HepG2 (cell line): Measurements from ENCODE around the gene PXT1. TPM values are rescaled to one million over a fixed set of nuclear protein-coding genes. Genes with fewer than 3 reads are reported as not detected.

ENCODE experiments used
- ETS1 ChIP-seq: sonication (generic); formaldehyde crosslinking; IDR thresholded peaks from 2 replicates; pipeline ENCODE4 v1.4.0; 2020; ENCODE audit warnings: missing genetic modification reagents
- FOXO1 ChIP-seq: sonication (generic); formaldehyde crosslinking; IDR thresholded peaks from 2 replicates; pipeline ENCODE4 v1.4.0; 2020; ENCODE audit warnings: missing genetic modification reagents
- GATAD2A ChIP-seq: IDR thresholded peaks from 2 replicates; pipeline ENCODE4 v1.6.1; 2016
- GLI4 ChIP-seq: sonication (generic); formaldehyde crosslinking; IDR thresholded peaks from 2 replicates; pipeline ENCODE4 v1.5.1; 2020; ENCODE audit warnings: missing genetic modification reagents, mild to moderate bottlenecking, moderate library complexity, borderline replicate concordance
- GLMP ChIP-seq: sonication (generic); formaldehyde crosslinking; IDR thresholded peaks from 2 replicates; pipeline ENCODE4 v1.9.0; 2021; ENCODE audit warnings: missing genetic modification reagents, mild to moderate bottlenecking, borderline replicate concordance
- HDAC2 ChIP-seq: sonication (generic); formaldehyde crosslinking; IDR thresholded peaks from 2 replicates; pipeline ENCODE4 v1.4.0; 2020; ENCODE audit warnings: missing genetic modification reagents
- MBNL3 ChIP-seq: fragments of 250-450 bp; sonication (Bioruptor Pico); conservative IDR thresholded peaks from 2 replicates; pipeline ENCODE4 v1.8.0; 2022; ENCODE audit warnings: mild to moderate bottlenecking, inconsistent platforms
- MTERF4 ChIP-seq: sonication (generic); formaldehyde crosslinking; IDR thresholded peaks from 2 replicates; pipeline ENCODE4 v1.8.0; 2023; ENCODE audit warnings: mild to moderate bottlenecking, missing genetic modification reagents
- NR3C1 ChIP-seq: sonication (generic); formaldehyde crosslinking; IDR thresholded peaks from 2 replicates; pipeline ENCODE4 v1.4.0; 2020; ENCODE audit warnings: missing genetic modification reagents
- POLR2G ChIP-seq: fragments of 200-400 bp; formaldehyde crosslinking; IDR thresholded peaks from 2 replicates; pipeline ENCODE4 v1.6.1; 2018; ENCODE audit warnings: mild to moderate bottlenecking, low read depth, low read length, moderate library complexity
- RBFOX2 ChIP-seq: fragments of 200-400 bp; formaldehyde crosslinking; IDR thresholded peaks from 2 replicates; pipeline ENCODE4 v1.6.1; 2017; ENCODE audit warnings: low read depth, mild to moderate bottlenecking, low read length
- SP1 ChIP-seq, 2 experiments: fragments of 450-650 bp in 1 of 2; sonication (generic) in 1 of 2; formaldehyde crosslinking in 1 of 2; IDR thresholded peaks; 2 replicates each; pipeline versions ENCODE4 v1.4.0 to v1.6.1; 2016 to 2020; ENCODE audit warnings: missing genetic modification reagents in 1 of 2
- THAP11 ChIP-seq: IDR thresholded peaks from 2 replicates; pipeline ENCODE4 v1.6.1; 2016; ENCODE audit warnings: missing biosample characterization, missing genetic modification reagents
- THAP7 ChIP-seq: sonication (generic); formaldehyde crosslinking; IDR thresholded peaks from 2 replicates; pipeline ENCODE4 v1.8.1; 2023; ENCODE audit warnings: mild to moderate bottlenecking, missing genetic modification reagents
- TMF1 ChIP-seq: sonication (generic); formaldehyde crosslinking; IDR thresholded peaks from 2 replicates; pipeline ENCODE4 v1.8.1; 2022; ENCODE audit warnings: low read depth, missing genetic modification reagents
- ZNF275 ChIP-seq: sonication (generic); formaldehyde crosslinking; IDR thresholded peaks from 2 replicates; pipeline ENCODE4 v1.8.0; 2022; ENCODE audit warnings: missing genetic modification reagents, mild to moderate bottlenecking, inconsistent platforms, borderline replicate concordance
- ZNF441 ChIP-seq: sonication (generic); formaldehyde crosslinking; IDR thresholded peaks from 2 replicates; pipeline ENCODE4 v1.7.0; 2021; ENCODE audit warnings: missing genetic modification reagents, borderline replicate concordance
- ZNF501 ChIP-seq: sonication (generic); formaldehyde crosslinking; IDR thresholded peaks from 2 replicates; pipeline ENCODE4 v1.5.1; 2020; ENCODE audit warnings: mild to moderate bottlenecking, moderate library complexity, missing genetic modification reagents
- ZZZ3 ChIP-seq: sonication (generic); formaldehyde crosslinking; IDR thresholded peaks from 2 replicates; pipeline ENCODE4 v1.4.0; 2020; ENCODE audit warnings: missing genetic modification reagents, mild to moderate bottlenecking, borderline replicate concordance
- polyA plus RNA-seq, 8 experiments: library from polyadenylated mRNA; depleted of rRNA in 3 of 8; stranded (reverse) in 7 of 8; unstranded in 1 of 8; fragments of >200 nt; fragmentation: Illumina TruSeq in 4 of 8; extraction: Trizol in 4 of 8; gene quantifications; 2 replicates each; pipeline versions ENCODE4 v1.2.1 to v1.2.3, GENCODE V29; 2011 to 2016; ENCODE audit warnings: low read depth in 4 of 8, missing spikeins in 1 of 8, mixed read lengths in 1 of 8; ENCODE audit not compliant: insufficient read depth in 1 of 8
- total RNA-seq, 5 experiments: library from RNA; depleted of rRNA; stranded (reverse); fragments of >200 nt; fragmentation: Illumina TruSeq; extraction: Trizol; gene quantifications; 2 replicates each; pipeline ENCODE4 v1.2.3, GENCODE V29; 2016; ENCODE audit warnings: low read depth in 1 of 5
- TF ChIP-seq, protein P1 (sequence below): sonication (generic); formaldehyde crosslinking; IDR thresholded peaks from 2 replicates; pipeline ENCODE4 v1.4.0; 2020; ENCODE audit warnings: missing genetic modification reagents
- TF ChIP-seq, protein P2 (sequence below): sonication (generic); formaldehyde crosslinking; IDR thresholded peaks from 2 replicates; pipeline ENCODE4 v1.8.1; 2023; ENCODE audit warnings: missing genetic modification reagents, mild to moderate bottlenecking, borderline replicate concordance
- TF ChIP-seq, protein P3 (sequence below): IDR thresholded peaks from 2 replicates; pipeline ENCODE4 v1.6.1; 2016

Gene PXT1
- total and polyA plus RNA-seq, 2 of the 13 experiments (the other 11 are each of a cell fraction or from before 2014, with no cell fraction given): 0.04 TPM; not detected in 1

GRCh38 chr6:36423101-36423824 lies 19.4 kb downstream of the PXT1 start (continued):
- TF ChIP-seq GLMP (CRISPR knock-in tag) (no peak), GLI4 (CRISPR knock-in tag) (no peak; the same call in 1 of the 2 replicates), RBFOX2 (peak; percentile 82), ZNF275 (CRISPR knock-in tag) (0 out of 2 replicates have a peak, but pooled peaks have one; percentile 58), ZNF441 (CRISPR knock-in tag) (no peak), GATAD2A (CRISPR knock-in tag) (peak; percentile 83), ZZZ3 (peak; percentile 57; the same call in 1 of the 2 replicates), HDAC2 (CRISPR knock-in tag) (peak; percentile 66), SP1 (IDR thresholded peaks at IDR 0.05) (no peak), SP1 (CRISPR knock-in tag; IDR thresholded peaks at IDR 0.05) (0 out of 2 replicates have a peak, but pooled peaks have one; percentile 46), TMF1 (CRISPR knock-in tag) (peak; percentile 87), THAP7 (CRISPR knock-in tag) (no peak), MBNL3 (CRISPR knock-in tag) (no peak), THAP11 (peak; percentile 82; the same call in 1 of the 2 replicates), ZNF501 (CRISPR knock-in tag) (peak; percentile 98), MTERF4 (peak; percentile 67; the same call in 1 of the 2 replicates), POLR2G (peak; percentile 92), ETS1 (CRISPR knock-in tag) (no peak), NR3C1 (CRISPR knock-in tag) (no peak), FOXO1 (CRISPR knock-in tag) (peak; percentile 49; the same call in 1 of the 2 replicates)
- TF ChIP-seq, protein P1, sequence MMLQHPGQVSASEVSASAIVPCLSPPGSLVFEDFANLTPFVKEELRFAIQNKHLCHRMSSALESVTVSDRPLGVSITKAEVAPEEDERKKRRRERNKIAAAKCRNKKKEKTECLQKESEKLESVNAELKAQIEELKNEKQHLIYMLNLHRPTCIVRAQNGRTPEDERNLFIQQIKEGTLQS (CRISPR knock-in tag): peak; percentile 47; the same call in 1 of the 2 replicates
- TF ChIP-seq, protein P2, sequence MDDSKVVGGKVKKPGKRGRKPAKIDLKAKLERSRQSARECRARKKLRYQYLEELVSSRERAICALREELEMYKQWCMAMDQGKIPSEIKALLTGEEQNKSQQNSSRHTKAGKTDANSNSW (CRISPR knock-in tag): no peak
- TF ChIP-seq, protein P3, sequence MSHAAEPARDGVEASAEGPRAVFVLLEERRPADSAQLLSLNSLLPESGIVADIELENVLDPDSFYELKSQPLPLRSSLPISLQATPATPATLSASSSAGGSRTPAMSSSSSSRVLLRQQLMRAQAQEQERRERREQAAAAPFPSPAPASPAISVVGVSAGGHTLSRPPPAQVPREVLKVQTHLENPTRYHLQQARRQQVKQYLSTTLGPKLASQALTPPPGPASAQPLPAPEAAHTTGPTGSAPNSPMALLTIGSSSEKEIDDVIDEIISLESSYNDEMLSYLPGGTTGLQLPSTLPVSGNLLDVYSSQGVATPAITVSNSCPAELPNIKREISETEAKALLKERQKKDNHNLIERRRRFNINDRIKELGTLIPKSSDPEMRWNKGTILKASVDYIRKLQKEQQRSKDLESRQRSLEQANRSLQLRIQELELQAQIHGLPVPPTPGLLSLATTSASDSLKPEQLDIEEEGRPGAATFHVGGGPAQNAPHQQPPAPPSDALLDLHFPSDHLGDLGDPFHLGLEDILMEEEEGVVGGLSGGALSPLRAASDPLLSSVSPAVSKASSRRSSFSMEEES (CRISPR knock-in tag): peak; percentile 82
